ENCODE data around the gene SSX2IP. TPM values are rescaled to one million over a fixed set of nuclear protein-coding genes. Genes with fewer than 3 reads are reported as not detected.
A peak's percentile ranks its signal among the peaks of the same experiment; 100 is the strongest.
"Not testable (repeated sequence)": the region's sequence is repeated elsewhere in the genome, so short reads cannot be mapped to it uniquely, and the experiment has no call there.

SSX2IP gene
- polyA plus RNA-seq, 1 experiment, result 6.5 TPM

GRCh38 chr1:84724128-84724860, 34.0 kb upstream of the SSX2IP start:
- POLR2A ChIA-PET, result no interaction called here
- no peak for DNase-seq (ENCODE audit: low read depth)
- Histone ChIP-seq H3K27me3 (ENCODE audit: control insufficient read depth, insufficient read depth, low read length) (no peaks in the 10 kb centered on the region), H3K4me3 (ENCODE audit: low read depth, low read length) (no peak overlapping the region), H3K36me3 (ENCODE audit: control insufficient read depth, insufficient read depth, low read length) (no peaks in the 10 kb centered on the region)
- CTCF ChIA-PET, result interaction anchor here (1.2 kb wide), 1 partner anchor 12 kb away, joined by 4 read pairs; no protein-coding TSS in a partner anchor
- TF ChIP-seq CTCF (IDR thresholded peaks at IDR 0.05; ENCODE audit: insufficient read depth, low read depth, low read length), result peak; percentile 17; the same call in 1 of the 2 replicates

GRCh38 chr1:84722794-84723193, 32.5 kb upstream of the SSX2IP start:
- DNase-seq (ENCODE audit: low read depth), result no peak
- TF ChIP-seq CTCF (IDR thresholded peaks at IDR 0.05; ENCODE audit: insufficient read depth, low read depth, low read length), result no peak
- Histone ChIP-seq H3K27me3 (ENCODE audit: control insufficient read depth, insufficient read depth, low read length) (no peaks in the 10 kb centered on the region), H3K4me3 (ENCODE audit: low read depth, low read length) (no peak overlapping the region), H3K36me3 (ENCODE audit: control insufficient read depth, insufficient read depth, low read length) (no peaks in the 10 kb centered on the region)
- CTCF ChIA-PET, result interaction anchor here (0.8 to 1.3 kb wide), 3 partner anchors 13 to 102 kb away, joined by 3 to 4 read pairs (median 4); no protein-coding TSS in a partner anchor
- POLR2A ChIA-PET, result interaction anchor here (0.6 kb wide), 1 partner anchor 353 kb away, joined by 6 read pairs; no protein-coding TSS in a partner anchor

- POLR2A ChIA-PET, result interaction anchor here (0.6 kb wide), 1 partner anchor 148 kb away, joined by 3 read pairs; the partner anchor contains the start of gene CTBS
- CTCF ChIA-PET, result interaction anchor here (1.1 to 1.6 kb wide), 3 partner anchors 14 to 216 kb away, joined by 3 to 5 read pairs (median 4); partner anchors contain the start of gene SPATA1
- DNase-seq (ENCODE audit: low read depth), result not testable (repeated sequence)
Measured at GRCh38 chr1:84721872-84722271, 31.6 kb upstream of the SSX2IP start.

GRCh38 chr1:84721152-84721551, 30.9 kb upstream of the SSX2IP start:
- POLR2A ChIA-PET, result no interaction called here
- no peaks in the 10 kb centered on the region for H3K36me3 ChIP-seq (ENCODE audit: control insufficient read depth, insufficient read depth, low read length)
- no peaks in the 10 kb centered on the region for H3K27me3 ChIP-seq (ENCODE audit: control insufficient read depth, insufficient read depth, low read length)
- peak; percentile 19 for DNase-seq (ENCODE audit: low read depth)
- CTCF ChIA-PET, result interaction anchor here (1.6 kb wide), 1 partner anchor 216 kb away, joined by 5 read pairs; the partner anchor contains the start of gene SPATA1
- H3K4me3 ChIP-seq (ENCODE audit: low read depth, low read length), result no peak overlapping the region
- no peak for TF ChIP-seq CTCF (IDR thresholded peaks at IDR 0.05; ENCODE audit: insufficient read depth, low read depth, low read length)

More at GRCh38 chr1:84721872-84722271, 31.6 kb upstream of the SSX2IP start:
- not testable (repeated sequence) for H3K4me3 ChIP-seq (ENCODE audit: low read depth, low read length); H3K27me3 ChIP-seq (ENCODE audit: control insufficient read depth, insufficient read depth, low read length); H3K36me3 ChIP-seq (ENCODE audit: control insufficient read depth, insufficient read depth, low read length)

- ChIA-PET CTCF (interaction anchor here (1.5 to 1.6 kb wide), 2 partner anchors 32 to 215 kb away, joined by 3 to 5 read pairs; partner anchors contain the start of gene SPATA1), POLR2A (interaction anchor here (0.6 kb wide), 1 partner anchor 9 kb away, joined by 3 read pairs; no protein-coding TSS in a partner anchor)
- no peaks in the 10 kb centered on the region for H3K36me3 ChIP-seq (ENCODE audit: control insufficient read depth, insufficient read depth, low read length)
- DNase-seq (ENCODE audit: low read depth), result no peak
- no peaks in the 10 kb centered on the region for H3K27me3 ChIP-seq (ENCODE audit: control insufficient read depth, insufficient read depth, low read length)
- TF ChIP-seq CTCF (IDR thresholded peaks at IDR 0.05; ENCODE audit: insufficient read depth, low read depth, low read length), result no peak
- H3K4me3 ChIP-seq (ENCODE audit: low read depth, low read length), result no peak overlapping the region
Measured at GRCh38 chr1:84720221-84720780, 30.0 kb upstream of the SSX2IP start.

Data from BJ (cell line).